Lower lobe of right lung (tissue), 2 donors: ENCODE measurements around the gene BMPR1B. TPM values are rescaled to one million over a fixed set of nuclear protein-coding genes. Genes with fewer than 3 reads are reported as not detected.

Source experiments
- ATAC-seq, 2 donors: fragments of 200-7000 bp; cut with Tn5 transposase; one replicate each; pipeline ENCODE4 v1.9.1; 2020 to 2022; ENCODE audit warnings: mild to moderate bottlenecking in 2 of 2, moderate library complexity in 2 of 2
- DNase-seq: peaks from one replicate; pipeline ENCODE4 v3.0.0-alpha.2; 2020
- H3K27ac ChIP-seq: fragments of 200-600 bp; one replicate; pipeline ENCODE4 v1.8.0; 2022
- H3K27me3 ChIP-seq: fragments of 200-600 bp; one replicate; pipeline ENCODE4 v1.8.0; 2022; ENCODE audit warnings: low read depth
- H3K36me3 ChIP-seq: fragments of 200-600 bp; one replicate; pipeline ENCODE4 v1.8.0; 2022; ENCODE audit warnings: mild to moderate bottlenecking
- H3K4me1 ChIP-seq: fragments of 200-600 bp; one replicate; pipeline ENCODE4 v1.8.0; 2022
- H3K4me3 ChIP-seq: fragments of 200-600 bp; one replicate; pipeline ENCODE4 v1.8.0; 2022; ENCODE audit warnings: mild to moderate bottlenecking
- H3K9me3 ChIP-seq: fragments of 200-600 bp; one replicate; pipeline ENCODE4 v1.8.0; 2022
- intact Hi-C: fragments of 100-400 bp; cut with DNase I; formaldehyde crosslinking; loops from one replicate; pipeline ENCODE4 v1.11.0; 2022
- total RNA-seq: library from RNA; stranded (reverse); fragmentation: NEBNext Ultra II Directional; extraction: Animal tissue kit (Norgen Biotek cat#: 25700); gene quantifications from one replicate; pipeline ENCODE4 v1.2.1, GENCODE V29; 2021
- TF ChIP-seq, protein P1 (sequence below): fragments of 200-600 bp; IDR thresholded peaks from one replicate; pipeline ENCODE4 v1.8.0; 2022; ENCODE audit warnings: antibody characterized with exemption, mild to moderate bottlenecking
- donor health status: DM: no; HTN: yes; CAD: no; lungs with severe emphysema.

BMPR1B gene
- total RNA-seq, 1 donor from 2014 or later, result 6.0 TPM

DNA sequence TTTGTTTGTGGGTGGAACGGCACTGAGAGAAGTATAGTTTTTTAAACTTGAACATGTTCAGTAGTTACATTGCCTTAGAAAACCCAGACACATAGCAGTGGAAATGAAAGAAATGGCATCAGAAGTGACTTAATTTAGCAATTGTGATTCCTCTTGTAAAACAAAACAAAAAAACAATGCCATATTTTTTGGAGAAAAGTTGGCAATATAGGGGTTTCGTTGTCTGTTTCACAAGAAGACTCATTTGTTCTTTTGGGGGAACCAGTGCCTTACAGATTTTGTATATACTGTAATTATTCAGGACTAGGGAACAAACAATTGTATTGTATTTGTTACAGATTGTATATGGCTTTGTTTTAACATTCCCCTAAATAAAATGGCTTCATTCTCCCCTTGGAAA, 400.3 kb downstream of the BMPR1B start:
- H3K27ac ChIP-seq, result no peak overlapping the region
- intact Hi-C loops, result no loop called here
- DNase-seq (no peak), ATAC-seq (no peak)
- H3K27me3 ChIP-seq, result no peaks in the 10 kb centered on the region
- TF ChIP-seq, protein P1, sequence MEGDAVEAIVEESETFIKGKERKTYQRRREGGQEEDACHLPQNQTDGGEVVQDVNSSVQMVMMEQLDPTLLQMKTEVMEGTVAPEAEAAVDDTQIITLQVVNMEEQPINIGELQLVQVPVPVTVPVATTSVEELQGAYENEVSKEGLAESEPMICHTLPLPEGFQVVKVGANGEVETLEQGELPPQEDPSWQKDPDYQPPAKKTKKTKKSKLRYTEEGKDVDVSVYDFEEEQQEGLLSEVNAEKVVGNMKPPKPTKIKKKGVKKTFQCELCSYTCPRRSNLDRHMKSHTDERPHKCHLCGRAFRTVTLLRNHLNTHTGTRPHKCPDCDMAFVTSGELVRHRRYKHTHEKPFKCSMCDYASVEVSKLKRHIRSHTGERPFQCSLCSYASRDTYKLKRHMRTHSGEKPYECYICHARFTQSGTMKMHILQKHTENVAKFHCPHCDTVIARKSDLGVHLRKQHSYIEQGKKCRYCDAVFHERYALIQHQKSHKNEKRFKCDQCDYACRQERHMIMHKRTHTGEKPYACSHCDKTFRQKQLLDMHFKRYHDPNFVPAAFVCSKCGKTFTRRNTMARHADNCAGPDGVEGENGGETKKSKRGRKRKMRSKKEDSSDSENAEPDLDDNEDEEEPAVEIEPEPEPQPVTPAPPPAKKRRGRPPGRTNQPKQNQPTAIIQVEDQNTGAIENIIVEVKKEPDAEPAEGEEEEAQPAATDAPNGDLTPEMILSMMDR, result no peak
- no peaks in the 10 kb centered on the region for H3K4me1 ChIP-seq
- no peaks in the 10 kb centered on the region for H3K36me3 ChIP-seq
- no peaks in the 10 kb centered on the region for H3K9me3 ChIP-seq
- H3K4me3 ChIP-seq, result no peak overlapping the region

- intact Hi-C loops, result no loop called here
- no peak for ATAC-seq
Measured at GRCh38 chr4:95158626-95159025, 400.9 kb downstream of the BMPR1B start.

GRCh38 chr4:95159384-95159783, 401.6 kb downstream of the BMPR1B start:
- TF ChIP-seq, protein P1, result no peak
- no peaks in the 10 kb centered on the region for H3K27me3 ChIP-seq
- intact Hi-C loops, result no loop called here
- H3K4me3 ChIP-seq, result no peak overlapping the region
- H3K9me3 ChIP-seq, result no peaks in the 10 kb centered on the region
- H3K27ac ChIP-seq, result no peak overlapping the region
- ATAC-seq (no peak), DNase-seq (no peak)
- no peaks in the 10 kb centered on the region for H3K4me1 ChIP-seq
- H3K36me3 ChIP-seq, result no peaks in the 10 kb centered on the region

More at GRCh38 chr4:95158626-95159025, 400.9 kb downstream of the BMPR1B start:
- Histone ChIP-seq H3K36me3 (no peaks in the 10 kb centered on the region), H3K4me3 (no peak overlapping the region), H3K4me1 (no peaks in the 10 kb centered on the region), H3K9me3 (no peaks in the 10 kb centered on the region), H3K27me3 (no peaks in the 10 kb centered on the region), H3K27ac (no peak overlapping the region)
- TF ChIP-seq, protein P1, result no peak
- no peak for DNase-seq

- H3K4me3 ChIP-seq, result no peak overlapping the region
- no peaks in the 10 kb centered on the region for H3K4me1 ChIP-seq
- H3K27me3 ChIP-seq, result no peaks in the 10 kb centered on the region
- TF ChIP-seq, protein P1, result no peak
- H3K36me3 ChIP-seq, result no peaks in the 10 kb centered on the region
- no peaks in the 10 kb centered on the region for H3K9me3 ChIP-seq
- ATAC-seq (no peak), DNase-seq (no peak)
- intact Hi-C loops, result no loop called here
- no peak overlapping the region for H3K27ac ChIP-seq
Measured at GRCh38 chr4:95161781-95162469, 404.2 kb downstream of the BMPR1B start.

DNA sequence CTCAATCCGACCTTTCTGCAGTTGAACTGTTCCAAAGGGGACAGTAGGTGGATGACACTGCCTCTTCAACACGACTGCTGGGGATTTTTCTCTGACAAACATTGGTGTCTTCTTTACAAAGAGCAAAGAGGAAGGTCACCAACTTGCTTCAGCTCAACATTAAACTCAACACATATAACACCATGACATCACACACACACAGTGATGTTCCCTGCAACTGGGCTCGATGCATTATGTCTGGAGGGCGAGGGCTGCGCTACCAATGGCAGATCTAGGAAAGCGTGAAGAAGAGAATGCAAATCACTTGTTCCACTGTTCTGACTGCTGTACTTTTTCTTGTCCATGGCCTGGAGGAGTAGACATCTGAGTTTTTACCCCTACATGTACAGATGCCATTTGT, 405.1 kb downstream of the BMPR1B start:
- H3K4me3 ChIP-seq, result no peak overlapping the region
- H3K36me3 ChIP-seq, result no peaks in the 10 kb centered on the region
- H3K9me3 ChIP-seq, result no peaks in the 10 kb centered on the region
- TF ChIP-seq, protein P1, result no peak
- H3K27me3 ChIP-seq, result no peaks in the 10 kb centered on the region
- no peak overlapping the region for H3K27ac ChIP-seq
- intact Hi-C loops, result no loop called here
- ATAC-seq, result no peak
- DNase-seq, result no peak
- H3K4me1 ChIP-seq, result no peaks in the 10 kb centered on the region
